Measurements from ENCODE around the gene HSPB7. TPM values are rescaled to one million over a fixed set of nuclear protein-coding genes. Genes with fewer than 3 reads are reported as not detected.
"Not testable (repeated sequence)": the region's sequence is repeated elsewhere in the genome, so short reads cannot be mapped to it uniquely, and the experiment has no call there.

Gene HSPB7
- total and polyA plus RNA-seq, 5 donors: 2,213 to 3,985 (median 2,473) TPM

DNA sequence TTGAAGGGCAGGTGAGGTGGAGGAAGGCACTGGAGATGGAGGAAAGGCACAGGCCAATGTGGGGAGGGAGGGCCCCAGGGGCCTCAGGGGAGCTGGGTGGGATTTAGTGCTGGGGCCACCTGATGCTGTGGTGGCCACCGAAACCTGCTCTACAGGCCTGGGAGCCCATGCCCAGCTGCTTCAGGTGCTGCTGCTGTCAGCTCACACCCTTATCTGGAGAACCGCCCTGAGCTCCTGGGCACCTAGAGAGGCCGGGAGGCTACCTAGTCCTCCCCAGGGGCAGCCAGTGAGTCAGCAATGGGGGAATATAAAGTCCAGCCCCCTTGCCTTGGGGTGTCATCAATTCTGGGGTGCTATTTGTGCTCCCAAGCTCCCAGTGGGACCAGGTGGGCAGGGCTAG, 43.4 kb upstream of the HSPB7 start:
- intact Hi-C loops (cut with DNase I): no loop called here
- WGBS: 92% methylated on average over 3 of the region's 3 CpGs
- H3K9me3 ChIP-seq (ENCODE audit: control insufficient read depth, low read length): no peaks in the 10 kb centered on the region
- peaks cover 4% of the 10 kb centered on the region for H3K4me1 ChIP-seq (ENCODE audit: control insufficient read depth, insufficient read depth, low read length)
- H3K27me3 ChIP-seq (ENCODE audit: control insufficient read depth, insufficient read depth): no peaks in the 10 kb centered on the region
- DNase-seq: no peak
- ATAC-seq: no peak
- H3K4me3 ChIP-seq (ENCODE audit: low read length): no peak overlapping the region
- no peak overlapping the region for H3K27ac ChIP-seq (ENCODE audit: low read length)

GRCh38 chr1:16058394-16059120, 40.7 kb upstream of the HSPB7 start:
- H3K27me3 ChIP-seq (ENCODE audit: control insufficient read depth, insufficient read depth); DNase-seq; H3K4me1 ChIP-seq (ENCODE audit: control insufficient read depth, insufficient read depth, low read length); H3K27ac ChIP-seq (ENCODE audit: low read length); H3K9me3 ChIP-seq (ENCODE audit: control insufficient read depth, low read length); H3K4me3 ChIP-seq (ENCODE audit: low read length): not testable (repeated sequence)
- intact Hi-C loops (cut with DNase I): loop anchor here in 2 of 4 donors (5.0 kb wide), 1 partner anchor 51 kb away; no protein-coding TSS in a partner anchor
- WGBS: 70% methylated on average over 15 of the region's 20 CpGs
- peak in 1 of 2 donors; percentile 4 for ATAC-seq

DNA sequence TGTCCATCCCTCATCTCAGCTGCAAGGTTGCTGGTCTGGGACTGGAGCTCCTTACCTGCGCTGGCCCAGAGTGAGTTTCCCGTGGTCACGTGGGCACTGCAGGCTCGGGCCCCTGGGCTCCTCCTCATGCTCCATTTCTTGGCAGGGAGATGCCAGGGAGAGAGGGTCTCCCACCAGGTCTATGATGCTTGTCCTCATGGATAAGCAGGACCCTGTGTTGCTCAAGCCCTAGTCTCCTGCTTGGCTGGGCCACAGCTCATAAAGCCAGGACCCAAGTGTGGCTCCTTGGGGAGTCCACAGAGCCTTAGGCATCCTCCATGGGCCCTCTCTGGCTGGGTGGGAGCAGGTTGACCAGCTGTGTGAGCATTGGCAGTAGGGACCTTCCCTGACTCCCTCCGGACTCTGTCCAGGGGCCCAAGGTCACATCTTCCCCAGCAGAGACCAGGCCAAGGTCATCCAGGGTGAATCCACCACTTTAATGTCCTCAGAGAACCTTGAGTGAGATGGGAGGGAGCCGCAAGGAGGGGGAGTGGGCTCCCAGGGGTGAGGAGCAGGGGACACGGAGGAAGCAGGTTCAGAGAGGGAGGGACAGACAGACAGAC, 39.6 kb upstream of the HSPB7 start:
- not testable (repeated sequence) for H3K4me3 ChIP-seq (ENCODE audit: low read length); H3K27me3 ChIP-seq (ENCODE audit: control insufficient read depth, insufficient read depth); H3K4me1 ChIP-seq (ENCODE audit: control insufficient read depth, insufficient read depth, low read length); H3K9me3 ChIP-seq (ENCODE audit: control insufficient read depth, low read length); DNase-seq; H3K27ac ChIP-seq (ENCODE audit: low read length); ATAC-seq
- intact Hi-C loops (cut with DNase I): loop anchor here in 2 of 4 donors (5.0 kb wide), 1 partner anchor 50 kb away; no protein-coding TSS in a partner anchor
- WGBS: 79% methylated on average over 7 of the region's 7 CpGs

DNA sequence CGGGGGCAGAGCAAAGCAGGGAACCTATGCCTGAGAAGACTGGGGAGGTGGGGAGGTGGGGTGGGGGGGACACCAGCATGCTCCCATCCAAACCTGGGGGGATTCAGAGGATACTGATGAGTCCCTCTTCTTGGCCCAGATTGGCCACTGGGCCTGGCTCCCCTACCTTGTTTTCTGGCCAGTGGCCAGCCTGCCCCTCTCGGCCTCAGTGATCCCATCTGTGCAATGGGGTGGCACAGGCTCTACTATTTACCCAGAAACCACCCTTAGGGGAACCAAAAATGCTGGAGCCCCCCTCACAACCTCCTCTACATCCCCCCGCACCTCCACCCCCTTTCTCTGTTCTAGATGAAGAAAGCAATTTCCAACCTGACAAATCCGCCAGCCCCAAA, 38.7 kb upstream of the HSPB7 start:
- WGBS: 50% methylated on average over 4 of the region's 4 CpGs

GRCh38 chr1:16055613-16056520, 38.0 kb upstream of the HSPB7 start:
- intact Hi-C loops (cut with DNase I): loop anchor here in 3 of 4 donors (2.0 to 5.0 kb wide), 2 partner anchors 47 to 49 kb away; no protein-coding TSS in a partner anchor
- Histone ChIP-seq H3K27me3 (ENCODE audit: control insufficient read depth, insufficient read depth) (no peaks in the 10 kb centered on the region), H3K27ac (ENCODE audit: low read length) (no peak overlapping the region), H3K4me3 (ENCODE audit: low read length) (no peak overlapping the region), H3K4me1 (ENCODE audit: control insufficient read depth, insufficient read depth, low read length) (no peaks in the 10 kb centered on the region), H3K9me3 (ENCODE audit: control insufficient read depth, low read length) (no peaks in the 10 kb centered on the region)
- WGBS: 32% methylated on average over 18 of the region's 18 CpGs
- ATAC-seq: peak; percentile 62 to 78
- DNase-seq: peak; percentile 84 to 94 (median 91)

More for the DNA sequence above, 38.7 kb upstream of the HSPB7 start:
- DNase-seq; H3K27me3 ChIP-seq (ENCODE audit: control insufficient read depth, insufficient read depth); H3K9me3 ChIP-seq (ENCODE audit: control insufficient read depth, low read length); H3K4me1 ChIP-seq (ENCODE audit: control insufficient read depth, insufficient read depth, low read length); H3K4me3 ChIP-seq (ENCODE audit: low read length); ATAC-seq; H3K27ac ChIP-seq (ENCODE audit: low read length): not testable (repeated sequence)
- intact Hi-C loops (cut with DNase I): loop anchor here in 2 of 4 donors (5.0 kb wide), 1 partner anchor 49 kb away; no protein-coding TSS in a partner anchor

DNA sequence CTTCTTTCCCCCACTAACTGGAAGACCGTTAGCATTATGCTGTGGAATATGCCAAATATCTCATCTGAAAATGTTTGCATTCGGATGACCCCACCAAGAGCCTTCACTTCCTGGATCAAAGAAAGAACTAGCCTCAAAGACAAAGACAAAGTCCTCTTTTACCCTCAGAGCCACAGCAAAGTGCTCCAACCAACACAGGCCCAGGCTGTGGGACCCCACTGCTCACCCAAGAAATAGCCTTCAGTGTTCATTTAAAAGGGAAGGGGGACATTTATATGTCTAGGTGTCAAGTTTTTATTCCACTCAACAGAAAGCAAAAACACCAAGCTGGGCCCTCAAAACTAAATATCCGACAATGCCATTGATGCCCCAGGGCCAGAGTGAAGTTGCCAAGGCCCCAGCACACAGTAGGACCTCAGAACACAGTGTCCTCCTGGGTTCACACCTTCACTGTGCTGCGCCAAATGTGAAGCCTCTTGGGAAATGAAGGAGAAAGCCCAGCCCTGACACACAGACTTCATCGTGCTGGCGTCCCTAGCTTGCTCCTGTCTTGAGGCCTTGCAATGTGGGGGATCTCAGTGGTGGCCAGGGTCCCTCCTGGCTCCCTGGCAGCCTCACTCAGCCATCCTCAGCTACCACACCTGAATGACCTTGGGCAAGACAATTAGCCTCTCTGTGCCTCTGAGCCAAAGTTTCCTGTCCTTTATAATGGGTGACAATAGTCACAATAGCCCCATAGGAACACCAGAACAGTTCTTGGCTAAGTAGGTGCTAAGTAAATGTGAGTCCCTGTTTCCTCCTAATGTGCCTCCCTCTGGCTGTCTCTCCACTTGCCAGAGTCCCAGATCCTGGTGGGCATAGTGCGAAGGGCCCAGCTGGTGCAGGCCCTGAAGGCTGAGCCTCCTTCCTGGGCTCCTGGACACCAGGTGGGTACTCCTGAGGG, 37.0 kb upstream of the HSPB7 start:
- Histone ChIP-seq H3K27ac (ENCODE audit: low read length) (no peak overlapping the region), H3K4me1 (ENCODE audit: control insufficient read depth, insufficient read depth, low read length) (no peaks in the 10 kb centered on the region), H3K9me3 (ENCODE audit: control insufficient read depth, low read length) (no peaks in the 10 kb centered on the region), H3K27me3 (ENCODE audit: control insufficient read depth, insufficient read depth) (no peaks in the 10 kb centered on the region), H3K4me3 (ENCODE audit: low read length) (no peak overlapping the region)
- WGBS: 82% methylated on average over 7 of the region's 7 CpGs
- DNase-seq: no peak
- ATAC-seq: no peak
- intact Hi-C loops (cut with DNase I): loop anchor here (2.0 to 5.0 kb wide), 4 partner anchors 43 to 263 kb away; no protein-coding TSS in a partner anchor

DNA sequence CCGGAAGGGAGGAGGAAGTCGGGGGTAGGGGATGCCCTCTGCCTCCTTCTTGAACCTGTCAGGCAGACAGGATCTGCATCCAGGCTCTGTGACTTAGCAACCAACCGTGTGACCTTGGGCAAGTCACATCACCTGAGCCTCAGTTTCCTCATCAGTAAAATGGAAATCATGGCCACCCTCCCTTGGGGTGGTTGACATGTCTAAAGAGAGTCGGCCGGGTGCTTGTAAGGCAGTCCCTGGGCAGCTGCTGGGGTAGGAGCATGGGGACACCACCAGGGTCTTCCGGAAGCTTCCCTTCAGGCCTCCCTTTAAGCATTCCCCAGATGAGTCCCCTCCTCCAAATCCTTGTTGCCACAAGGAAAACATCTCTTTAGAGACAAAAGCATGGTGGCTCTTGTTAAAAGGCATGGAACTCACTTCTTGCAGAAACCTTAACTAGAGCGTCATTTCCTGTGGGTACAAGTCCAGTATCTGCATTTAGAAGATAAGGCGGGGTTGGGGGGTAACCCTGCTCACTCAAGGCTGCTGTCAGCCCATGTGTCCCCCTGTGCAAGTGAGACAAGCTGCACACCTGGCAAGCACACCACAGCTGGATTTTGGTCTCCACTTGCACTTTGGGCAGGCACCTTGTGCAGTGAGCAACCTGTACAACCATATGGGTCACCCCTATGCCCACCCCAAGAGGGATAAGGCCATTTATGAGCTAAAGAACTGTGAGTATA, 36.1 kb upstream of the HSPB7 start:
- Histone ChIP-seq H3K4me1 (ENCODE audit: control insufficient read depth, insufficient read depth, low read length) (no peaks in the 10 kb centered on the region), H3K27ac (ENCODE audit: low read length) (no peak overlapping the region), H3K4me3 (ENCODE audit: low read length) (no peak overlapping the region), H3K27me3 (ENCODE audit: control insufficient read depth, insufficient read depth) (no peaks in the 10 kb centered on the region), H3K9me3 (ENCODE audit: control insufficient read depth, low read length) (no peaks in the 10 kb centered on the region)
- DNase-seq (no peak), ATAC-seq (no peak)
- intact Hi-C loops (cut with DNase I): loop anchor here in 2 of 4 donors (2.0 to 5.0 kb wide), 3 partner anchors 42 to 262 kb away; no protein-coding TSS in a partner anchor
- WGBS: 78% methylated on average over 8 of the region's 8 CpGs

- ATAC-seq; H3K27ac ChIP-seq (ENCODE audit: low read length); H3K4me1 ChIP-seq (ENCODE audit: control insufficient read depth, insufficient read depth, low read length); H3K9me3 ChIP-seq (ENCODE audit: control insufficient read depth, low read length); H3K4me3 ChIP-seq (ENCODE audit: low read length); DNase-seq; H3K27me3 ChIP-seq (ENCODE audit: control insufficient read depth, insufficient read depth): not testable (repeated sequence)
- intact Hi-C loops (cut with DNase I): loop anchor here in 2 of 4 donors (5.0 kb wide), 2 partner anchors 40 to 260 kb away; no protein-coding TSS in a partner anchor
- WGBS: 80% methylated on average over 12 of the region's 12 CpGs
These were observed 34.1 kb upstream of the HSPB7 start for GRCh38 chr1:16051949-16052348.

DNA sequence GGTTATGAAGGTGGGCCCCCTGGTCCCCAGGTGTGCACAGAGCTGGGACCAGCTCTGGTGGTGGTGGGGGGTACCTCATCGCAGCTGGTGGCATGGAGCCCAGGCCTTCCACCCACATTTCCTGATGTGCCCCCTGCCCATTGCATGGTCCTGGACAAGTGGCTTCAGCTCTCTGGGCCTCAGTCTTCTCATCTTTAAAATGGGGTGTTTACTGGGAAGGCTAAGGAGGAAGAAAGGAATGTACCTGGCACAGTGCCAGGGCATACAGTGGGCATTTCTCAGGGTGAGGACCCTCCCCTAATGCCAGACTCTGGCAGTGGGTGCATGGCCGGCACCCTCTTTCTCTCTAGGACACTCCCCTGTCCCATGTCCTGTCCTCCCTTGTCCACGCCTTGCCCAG, 33.2 kb upstream of the HSPB7 start:
- Histone ChIP-seq H3K9me3 (ENCODE audit: control insufficient read depth, low read length) (no peaks in the 10 kb centered on the region), H3K4me1 (ENCODE audit: control insufficient read depth, insufficient read depth, low read length) (no peaks in the 10 kb centered on the region), H3K4me3 (ENCODE audit: low read length) (no peak overlapping the region), H3K27ac (ENCODE audit: low read length) (no peak overlapping the region), H3K27me3 (ENCODE audit: control insufficient read depth, insufficient read depth) (no peaks in the 10 kb centered on the region)
- WGBS: 89% methylated on average over 3 of the region's 3 CpGs
- no peak for DNase-seq
- intact Hi-C loops (cut with DNase I): loop anchor here in 2 of 4 donors (5.0 kb wide), 2 partner anchors 39 to 259 kb away; no protein-coding TSS in a partner anchor
- no peak for ATAC-seq
